Endothelial cell of umbilical vein (primary cell): ENCODE measurements around the gene ZSCAN4. TPM values are rescaled to one million over a fixed set of nuclear protein-coding genes. Genes with fewer than 3 reads are reported as not detected.

Source experiments
- BruUV-seq: library from RNA; stranded (reverse); fragments of 400-500 nt; replicated peaks from 2 replicates; lab custom pipeline; 2021; lab: Mats Ljungman, UMichigan
- CTCF ChIA-PET: fragments of 300-600, 350-600 bp; sonication (Branson Sonifier 250); formaldehyde crosslinking; loops from one replicate; lab custom pipeline; 2021; ENCODE audit warnings: antibody characterized with exemption, inconsistent platforms; lab: Charles Lee
- POLR2A ChIA-PET: fragments of 300-600, 350-600 bp; sonication (Branson Sonifier 250); formaldehyde crosslinking; loops from one replicate; lab custom pipeline; 2021; ENCODE audit warnings: antibody characterized with exemption, inconsistent platforms; lab: Charles Lee
- DNase-seq: peaks from one replicate; pipeline ENCODE4 v3.0.0-alpha.2; 2011; ENCODE audit warnings: low read depth, low spot score
- FAIRE-seq: peaks from 2 replicates; lab custom pipeline; 2011; peaks lifted over from hg19 to GRCh38; lab: Jason Lieb, UNC
- H2AFZ ChIP-seq: 2 replicates; pipeline ENCODE4 v1.6.0; 2012; ENCODE audit warnings: low read depth, low read length, control low read depth, inconsistent platforms
- H3K27ac ChIP-seq: 2 replicates; pipeline ENCODE4 v1.5.1; 2011; ENCODE audit warnings: low read depth, mild to moderate bottlenecking, control low read depth, low read length, moderate library complexity; ENCODE audit not compliant: insufficient read depth
- H3K27me3 ChIP-seq, 2 experiments: 2 replicates each; pipeline versions ENCODE4 v1.6.0 to v1.6.1; 2011; ENCODE audit warnings: low read length in 2 of 2, mixed read lengths in 1 of 2; ENCODE audit not compliant: control insufficient read depth in 2 of 2, insufficient read depth in 2 of 2
- H3K36me3 ChIP-seq, 2 experiments: 2 replicates in 1 of 2; 3 replicates in 1 of 2; pipeline ENCODE4 v1.5.1; 2011; ENCODE audit warnings: low read length in 2 of 2, mild to moderate bottlenecking in 1 of 2, moderate library complexity in 1 of 2; ENCODE audit not compliant: control insufficient read depth in 2 of 2, insufficient read depth in 2 of 2; ENCODE audit errors: extremely low read depth in 1 of 2
- H3K4me1 ChIP-seq: 3 replicates; pipeline ENCODE4 v1.5.1; 2011; ENCODE audit warnings: mild to moderate bottlenecking, low read length; ENCODE audit not compliant: control insufficient read depth, insufficient read depth; ENCODE audit errors: extremely low read depth
- H3K4me2 ChIP-seq: 2 replicates; pipeline ENCODE4 v1.6.1; 2011; ENCODE audit warnings: low read length, control low read depth, mixed read lengths; ENCODE audit not compliant: insufficient read depth
- H3K4me3 ChIP-seq, 3 experiments: fragments of 200-600 bp in 1 of 3; sonication (generic), shearing (Covaris generic) in 1 of 3; replicated peaks in 1 of 3; 2 replicates each; pipeline ENCODE4 v1.5.1; 2011 to 2016; ENCODE audit warnings: control low read depth in 3 of 3, low read length in 3 of 3, mild to moderate bottlenecking in 2 of 3, inconsistent platforms in 1 of 3, low read depth in 1 of 3, moderate library complexity in 1 of 3; ENCODE audit not compliant: insufficient read depth in 1 of 3
- H3K79me2 ChIP-seq: 2 replicates; pipeline ENCODE4 v1.6.0; 2012; ENCODE audit warnings: low read length, inconsistent platforms; ENCODE audit not compliant: control insufficient read depth, insufficient read depth
- H3K9ac ChIP-seq: replicated peaks from 2 replicates; pipeline ENCODE3; 2011; ENCODE audit warnings: low read length, control low read depth; ENCODE audit not compliant: insufficient read depth; ENCODE audit errors: extremely low read depth
- H3K9me1 ChIP-seq: replicated peaks from 3 replicates; pipeline ENCODE4 v1.6.0; 2011; ENCODE audit warnings: mild to moderate bottlenecking, low read length; ENCODE audit not compliant: control insufficient read depth, insufficient read depth; ENCODE audit errors: extremely low read depth
- H3K9me3 ChIP-seq: replicated peaks from 2 replicates; pipeline ENCODE4 v1.5.1; 2012; ENCODE audit warnings: low read length, inconsistent platforms; ENCODE audit not compliant: control insufficient read depth, insufficient read depth
- H4K20me1 ChIP-seq: replicated peaks from 2 replicates; pipeline ENCODE3; 2011; ENCODE audit warnings: mild to moderate bottlenecking, low read length; ENCODE audit not compliant: control insufficient read depth, insufficient read depth; ENCODE audit errors: extremely low read depth
- CTCF ChIP-seq, 2 donors: IDR thresholded peaks; 1 replicate in 1 of 2; 2 replicates in 1 of 2; pipeline ENCODE4 v1.5.1; 2011; ENCODE audit warnings: low read length in 2 of 2, mild to moderate bottlenecking in 2 of 2, moderate library complexity in 2 of 2, control low read depth in 1 of 2, inconsistent platforms in 1 of 2, low read depth in 1 of 2; ENCODE audit not compliant: insufficient read depth in 1 of 2; ENCODE audit errors: extremely low read depth in 1 of 2
- EZH2 ChIP-seq: IDR thresholded peaks from 2 replicates; pipeline ENCODE4 v1.6.1; 2012; ENCODE audit warnings: borderline replicate concordance, low read depth, mild to moderate bottlenecking, moderate library complexity, low read length, inconsistent platforms; ENCODE audit not compliant: severe bottlenecking
- FOS ChIP-seq: IDR thresholded peaks from 2 replicates; pipeline ENCODE4 v1.6.1; 2011; ENCODE audit warnings: mild to moderate bottlenecking, low read length, moderate library complexity, borderline replicate concordance; ENCODE audit not compliant: insufficient read depth
- GATA2 ChIP-seq: IDR thresholded peaks from 2 replicates; pipeline ENCODE4 v1.7.0; 2011; ENCODE audit warnings: low read depth, mild to moderate bottlenecking, moderate library complexity, mixed read lengths, low read length; ENCODE audit not compliant: insufficient read length, insufficient read depth
- JUN ChIP-seq: IDR thresholded peaks from 2 replicates; pipeline ENCODE4 v1.6.1; 2011; ENCODE audit warnings: borderline replicate concordance, low read depth; ENCODE audit not compliant: insufficient read length, insufficient read depth
- MYC ChIP-seq: IDR thresholded peaks from one replicate; pipeline ENCODE4 v1.6.1; 2011; ENCODE audit warnings: mild to moderate bottlenecking, low read depth, low read length
- POLR2A ChIP-seq: IDR thresholded peaks from 2 replicates; pipeline ENCODE4 v1.6.1; 2012; ENCODE audit warnings: low read depth, mild to moderate bottlenecking, control low read depth, low read length
- POLR2AphosphoS5 ChIP-seq: IDR thresholded peaks from 2 replicates; pipeline ENCODE4 v1.6.1; 2012; ENCODE audit warnings: low read depth, mild to moderate bottlenecking, control low read depth, low read length, moderate library complexity; ENCODE audit not compliant: insufficient read depth
- dilution Hi-C: fragments of 300-500 bp; cut with MboI; formaldehyde crosslinking; loops from one replicate; pipeline ENCODE4 v1.15.0; 2019; ENCODE audit warnings: low sequenced_read_pairs; ENCODE audit not compliant: extremely low pct_ligation_motif_present
- intact Hi-C: fragments of 100-400 bp; cut with micrococcal nuclease; formaldehyde crosslinking; loops from one replicate; pipeline ENCODE4 v1.10.0; 2022
- polyA plus RNA-seq, 4 experiments: library from polyadenylated mRNA; depleted of rRNA in 3 of 4; stranded (reverse) in 3 of 4; unstranded in 1 of 4; fragments of >200 nt; gene quantifications; 2 replicates each; pipeline versions ENCODE4 v1.2.1 to v1.2.3, GENCODE V29; 2011 to 2012; ENCODE audit warnings: missing spikeins in 1 of 4
- total RNA-seq: library from RNA; stranded (reverse); gene quantifications from 2 replicates; pipeline ENCODE4 v1.2.3, GENCODE V29; 2021
- TF ChIP-seq, protein P1 (sequence below): IDR thresholded peaks from 2 replicates; pipeline ENCODE4 v1.6.1; 2011; ENCODE audit not compliant: insufficient read depth, insufficient read length

ZSCAN4 gene
- total and polyA plus RNA-seq, 2 donors (not counting 3 experiments of a cell fraction or from before 2014, with no cell fraction given), result not detected

DNA sequence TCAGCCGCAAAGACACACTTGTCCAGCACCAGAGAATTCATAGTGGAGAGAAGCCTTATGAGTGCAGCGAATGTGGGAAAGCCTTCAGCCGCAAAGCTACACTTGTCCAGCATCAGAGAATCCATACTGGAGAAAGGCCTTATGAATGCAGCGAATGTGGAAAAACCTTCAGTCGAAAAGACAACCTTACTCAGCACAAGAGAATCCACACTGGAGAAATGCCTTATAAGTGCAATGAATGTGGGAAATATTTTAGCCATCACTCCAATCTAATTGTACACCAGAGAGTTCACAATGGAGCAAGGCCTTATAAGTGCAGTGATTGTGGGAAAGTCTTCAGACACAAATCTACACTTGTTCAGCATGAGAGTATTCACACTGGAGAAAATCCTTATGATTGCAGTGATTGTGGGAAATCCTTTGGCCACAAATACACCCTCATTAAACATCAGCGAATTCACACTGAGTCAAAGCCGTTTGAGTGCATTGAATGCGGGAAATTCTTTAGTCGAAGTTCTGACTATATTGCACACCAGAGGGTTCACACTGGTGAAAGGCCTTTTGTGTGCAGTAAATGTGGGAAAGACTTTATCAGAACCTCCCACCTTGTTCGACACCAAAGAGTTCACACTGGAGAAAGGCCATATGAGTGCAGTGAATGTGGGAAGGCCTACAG, 47.9 kb upstream of the ZSCAN4 start:
- H3K4me3 ChIP-seq, result no peak overlapping the region
- H3K27ac ChIP-seq, result no peak overlapping the region
- H3K4me1 ChIP-seq, result no peaks in the 10 kb centered on the region
- no peaks in the 10 kb centered on the region for H3K27me3 ChIP-seq
- peaks cover 11% of the 10 kb centered on the region for H3K79me2 ChIP-seq
- no peaks in the 10 kb centered on the region for H4K20me1 ChIP-seq
- POLR2A ChIA-PET, result no interaction called here
- peaks cover 9 to 47% of the 10 kb centered on the region in 2 experiments for H3K36me3 ChIP-seq
- H3K9me1 ChIP-seq, result no peaks in the 10 kb centered on the region
- CTCF ChIA-PET, result no interaction called here
- H2AFZ ChIP-seq, result no peak overlapping the region
- TF ChIP-seq CTCF (IDR thresholded peaks at IDR 0.05; ENCODE audit: extremely low read depth in 1 of 2, insufficient read depth in 1 of 2, low read depth in 1 of 2, low read length in 2 of 2) (no peak), POLR2AphosphoS5 (no peak), JUN (no peak), POLR2A (no peak), FOS (no peak), EZH2 (no peak), MYC (no peak), GATA2 (no peak)
- TF ChIP-seq, protein P1, sequence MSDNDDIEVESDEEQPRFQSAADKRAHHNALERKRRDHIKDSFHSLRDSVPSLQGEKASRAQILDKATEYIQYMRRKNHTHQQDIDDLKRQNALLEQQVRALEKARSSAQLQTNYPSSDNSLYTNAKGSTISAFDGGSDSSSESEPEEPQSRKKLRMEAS, result no peak
- intact Hi-C loops (no loop called here), dilution Hi-C loops (no loop called here)
- BruUV-seq, result no TSS peak
- DNase-seq (peak; percentile 7), FAIRE-seq (no peak)
- H3K9ac ChIP-seq, result no peak overlapping the region
- no peak overlapping the region for H3K4me2 ChIP-seq
- H3K9me3 ChIP-seq, result peaks cover 28% of the 10 kb centered on the region
